Mucosa of rectum (tissue), 2 donors: Measurements from ENCODE around the gene SLC2A13.
"Not testable (repeated sequence)": the region's sequence is repeated elsewhere in the genome, so short reads cannot be mapped to it uniquely, and the experiment has no call there.

ENCODE experiments used
- H3K27ac ChIP-seq, 2 donors: one replicate each; pipeline ENCODE4 v1.7.0; 2013; ENCODE audit warnings: inconsistent platforms in 2 of 2, low read depth in 2 of 2, low read length in 2 of 2
- H3K27me3 ChIP-seq, 2 donors: one replicate each; pipeline ENCODE4 v1.7.0; 2013; ENCODE audit warnings: low read length in 2 of 2; ENCODE audit not compliant: control insufficient read depth in 2 of 2, insufficient read depth in 2 of 2
- H3K36me3 ChIP-seq, 2 donors: one replicate each; pipeline ENCODE4 v1.7.0; 2013; ENCODE audit warnings: low read length in 2 of 2; ENCODE audit not compliant: control insufficient read depth in 2 of 2, insufficient read depth in 2 of 2
- H3K4me1 ChIP-seq, 2 donors: one replicate each; pipeline ENCODE4 v1.7.0; 2013; ENCODE audit warnings: low read length in 2 of 2, mild to moderate bottlenecking in 1 of 2; ENCODE audit not compliant: control insufficient read depth in 2 of 2, insufficient read depth in 2 of 2
- H3K4me3 ChIP-seq, 2 donors: one replicate each; pipeline ENCODE4 v1.7.0; 2013; ENCODE audit warnings: low read length in 2 of 2
- H3K9ac ChIP-seq, 2 donors: one replicate each; pipeline ENCODE4 v1.7.0; 2013; ENCODE audit warnings: low read length in 2 of 2, low read depth in 1 of 2, mild to moderate bottlenecking in 1 of 2
- H3K9me3 ChIP-seq, 2 donors: one replicate each; pipeline ENCODE4 v1.7.0; 2013; ENCODE audit warnings: low read length in 2 of 2; ENCODE audit not compliant: control insufficient read depth in 2 of 2
- donor health status: healthy.
- donor health status: Normal muscosa, but diverticular disease.

SLC2A13 gene

DNA sequence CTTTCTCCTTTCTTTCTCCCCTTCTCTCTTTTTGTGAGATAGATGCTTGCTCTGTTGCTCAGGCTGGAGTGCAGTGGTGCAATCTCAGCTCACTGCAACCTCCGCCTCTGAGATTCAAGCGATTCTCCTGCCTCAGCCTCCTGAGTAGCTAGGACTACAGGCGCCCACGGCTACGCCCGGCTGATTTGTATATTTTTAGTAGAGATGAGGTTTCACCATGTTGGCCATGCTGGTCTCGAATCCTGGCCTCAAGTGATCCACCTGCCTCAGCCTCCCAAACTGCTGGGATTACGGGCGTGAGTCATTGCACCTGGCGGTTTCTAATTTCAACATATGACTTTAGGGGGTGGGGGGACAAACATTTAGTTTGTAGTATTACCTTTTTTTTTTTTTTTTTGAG is 293.4 kb downstream of the SLC2A13 start:
- H3K4me3 ChIP-seq, H3K27ac ChIP-seq, H3K27me3 ChIP-seq, H3K4me1 ChIP-seq, H3K9ac ChIP-seq, H3K9me3 ChIP-seq, H3K36me3 ChIP-seq: not testable (repeated sequence)

- no peaks in the 10 kb centered on the region for H3K27me3 ChIP-seq
- H3K36me3 ChIP-seq: no peaks in the 10 kb centered on the region
- no peak overlapping the region for H3K4me3 ChIP-seq
- peaks cover 0 to 5% of the 10 kb centered on the region in 2 donors for H3K9me3 ChIP-seq
- H3K4me1 ChIP-seq: no peaks in the 10 kb centered on the region
- H3K27ac ChIP-seq: no peak overlapping the region
- no peak overlapping the region for H3K9ac ChIP-seq
These were observed 298.8 kb downstream of the SLC2A13 start for GRCh38 chr12:39807043-39807442.

DNA sequence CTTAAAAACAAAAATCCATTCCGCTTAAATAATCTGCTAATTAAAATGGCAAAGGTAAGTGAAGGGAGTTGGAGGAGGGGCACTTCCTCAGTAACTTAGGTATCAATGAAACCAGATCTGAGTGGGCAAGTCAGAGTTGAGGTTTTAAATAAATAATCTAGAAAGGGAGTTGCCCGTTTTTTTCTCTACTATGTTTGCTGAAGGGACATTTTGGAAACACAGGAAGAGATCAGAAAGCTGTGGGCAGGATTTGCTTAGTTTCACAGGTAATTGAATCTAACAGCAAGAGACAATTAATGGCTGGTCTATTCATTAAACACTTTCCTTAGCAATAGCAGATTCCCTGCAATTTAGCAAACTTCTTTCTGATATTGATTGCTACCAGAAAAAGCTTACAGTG is 300.2 kb downstream of the SLC2A13 start:
- Histone ChIP-seq H3K36me3 (no peaks in the 10 kb centered on the region), H3K9me3 (peaks cover 0 to 5% of the 10 kb centered on the region in 2 donors), H3K4me1 (no peaks in the 10 kb centered on the region), H3K27me3 (no peaks in the 10 kb centered on the region), H3K9ac (no peak overlapping the region), H3K27ac (no peak overlapping the region), H3K4me3 (no peak overlapping the region)

DNA sequence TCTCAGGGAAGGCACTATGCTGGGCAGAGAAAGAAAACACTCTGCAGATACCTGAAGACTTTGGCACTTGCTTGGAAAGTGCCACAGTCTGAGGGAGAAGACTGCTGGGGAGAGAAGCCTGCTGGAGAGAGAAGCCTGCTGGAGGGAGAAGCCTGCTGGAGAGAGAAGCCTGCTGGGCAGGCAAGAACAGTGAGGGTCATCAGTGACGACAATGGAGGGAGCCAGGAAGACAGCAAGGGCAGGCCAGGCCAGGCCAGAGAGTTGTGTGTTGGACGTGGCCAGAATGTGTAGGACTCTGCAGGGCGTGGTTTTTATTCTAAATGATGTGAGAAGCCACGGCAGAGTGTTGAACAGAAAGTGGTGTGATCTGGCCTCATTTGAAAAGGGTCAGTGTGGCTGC is 301.0 kb downstream of the SLC2A13 start:
- Histone ChIP-seq H3K4me3 (no peak overlapping the region), H3K36me3 (no peaks in the 10 kb centered on the region), H3K27me3 (no peaks in the 10 kb centered on the region), H3K9me3 (no peaks in the 10 kb centered on the region), H3K27ac (no peak overlapping the region), H3K9ac (no peak overlapping the region), H3K4me1 (no peaks in the 10 kb centered on the region)

- Histone ChIP-seq H3K4me3 (no peak overlapping the region), H3K9me3 (no peaks in the 10 kb centered on the region), H3K9ac (no peak overlapping the region), H3K27ac (no peak overlapping the region), H3K36me3 (no peaks in the 10 kb centered on the region), H3K27me3 (no peaks in the 10 kb centered on the region), H3K4me1 (no peaks in the 10 kb centered on the region)
These were observed 301.4 kb downstream of the SLC2A13 start for GRCh38 chr12:39804479-39804878.

GRCh38 chr12:39803151-39803550 is 302.7 kb downstream of the SLC2A13 start:
- Histone ChIP-seq H3K4me3 (no peak overlapping the region), H3K36me3 (no peaks in the 10 kb centered on the region), H3K27me3 (no peaks in the 10 kb centered on the region), H3K4me1 (no peaks in the 10 kb centered on the region), H3K9me3 (no peaks in the 10 kb centered on the region), H3K27ac (no peak overlapping the region), H3K9ac (no peak overlapping the region)

DNA sequence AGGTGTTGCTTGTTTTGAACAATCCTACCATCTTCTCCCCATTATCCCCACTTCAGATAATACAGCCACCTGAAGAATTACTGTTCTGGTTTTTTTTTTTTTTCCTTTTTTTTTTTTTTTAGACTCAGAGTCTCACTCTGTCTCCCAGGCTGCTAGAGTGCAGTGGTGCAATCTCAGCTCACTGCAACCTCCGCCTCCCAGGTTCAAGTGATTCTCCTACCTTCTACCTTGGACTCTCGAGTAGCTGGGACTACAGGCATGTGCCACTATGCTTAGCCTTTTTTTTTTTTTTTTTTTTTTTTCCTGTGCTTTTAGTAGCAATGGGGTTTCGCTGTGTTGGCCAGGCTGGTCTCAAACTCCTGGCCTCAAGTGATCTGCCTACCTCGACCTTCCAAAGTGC is 306.9 kb downstream of the SLC2A13 start:
- Histone ChIP-seq H3K4me1 (peaks cover 0 to 5% of the 10 kb centered on the region in 2 donors), H3K27ac (no peak overlapping the region), H3K27me3 (no peaks in the 10 kb centered on the region), H3K9ac (no peak overlapping the region), H3K4me3 (no peak overlapping the region), H3K36me3 (no peaks in the 10 kb centered on the region), H3K9me3 (no peaks in the 10 kb centered on the region)

DNA sequence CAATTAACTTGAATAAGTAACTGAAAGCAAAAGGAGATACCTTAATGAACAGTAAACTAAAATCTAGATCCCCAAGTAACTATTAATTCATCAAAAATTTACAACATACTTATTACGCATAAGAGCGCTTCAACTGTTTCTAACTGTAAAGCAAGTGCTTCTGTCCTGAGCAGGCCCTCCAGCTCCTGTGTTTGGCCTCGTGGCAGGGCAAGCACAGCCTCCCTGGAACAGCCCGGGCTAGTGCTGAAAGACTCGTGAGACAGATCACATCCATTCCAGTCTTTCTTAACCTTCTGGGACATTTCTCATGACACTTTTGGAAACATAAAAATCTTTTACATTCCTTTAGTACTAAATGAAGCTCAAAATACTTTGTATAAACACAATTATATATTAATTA is 307.5 kb downstream of the SLC2A13 start:
- H3K4me3 ChIP-seq: no peak overlapping the region

GRCh38 chr12:39795481-39795880 is 310.4 kb downstream of the SLC2A13 start:
- Histone ChIP-seq H3K4me3 (no peak overlapping the region), H3K9me3 (no peaks in the 10 kb centered on the region), H3K27ac (no peak overlapping the region), H3K4me1 (peaks cover 5 to 8% of the 10 kb centered on the region in 2 donors), H3K27me3 (no peaks in the 10 kb centered on the region), H3K36me3 (no peaks in the 10 kb centered on the region), H3K9ac (no peak overlapping the region)

More for the DNA sequence above, 307.5 kb downstream of the SLC2A13 start:
- H3K4me1 ChIP-seq: peaks cover 3 to 5% of the 10 kb centered on the region in 2 donors
- H3K27me3 ChIP-seq: no peaks in the 10 kb centered on the region
- H3K9ac ChIP-seq: no peak overlapping the region
- no peaks in the 10 kb centered on the region for H3K36me3 ChIP-seq
- no peaks in the 10 kb centered on the region for H3K9me3 ChIP-seq
- H3K27ac ChIP-seq: no peak overlapping the region

DNA sequence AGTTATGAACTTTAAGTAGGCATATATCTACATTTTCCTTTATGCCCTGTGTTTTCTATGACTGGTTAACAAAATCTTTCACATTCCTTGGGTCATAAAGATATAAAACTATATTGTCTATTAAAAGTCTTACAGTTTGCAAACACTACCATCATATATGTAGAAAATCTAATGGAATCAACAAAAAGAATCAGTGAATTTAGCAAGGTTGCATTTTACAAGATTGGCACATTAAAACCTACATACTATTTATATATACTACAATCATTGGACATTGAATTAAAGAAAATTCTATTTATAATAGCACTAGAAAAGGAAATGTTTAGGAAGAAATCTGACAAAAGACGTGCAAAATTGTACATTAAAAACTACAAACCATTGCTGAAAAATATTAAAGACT is 312.9 kb downstream of the SLC2A13 start:
- Histone ChIP-seq H3K27me3 (no peaks in the 10 kb centered on the region), H3K9me3 (no peaks in the 10 kb centered on the region), H3K36me3 (no peaks in the 10 kb centered on the region), H3K27ac (no peak overlapping the region), H3K9ac (no peak overlapping the region), H3K4me3 (no peak overlapping the region), H3K4me1 (peaks cover 5 to 8% of the 10 kb centered on the region in 2 donors)

DNA sequence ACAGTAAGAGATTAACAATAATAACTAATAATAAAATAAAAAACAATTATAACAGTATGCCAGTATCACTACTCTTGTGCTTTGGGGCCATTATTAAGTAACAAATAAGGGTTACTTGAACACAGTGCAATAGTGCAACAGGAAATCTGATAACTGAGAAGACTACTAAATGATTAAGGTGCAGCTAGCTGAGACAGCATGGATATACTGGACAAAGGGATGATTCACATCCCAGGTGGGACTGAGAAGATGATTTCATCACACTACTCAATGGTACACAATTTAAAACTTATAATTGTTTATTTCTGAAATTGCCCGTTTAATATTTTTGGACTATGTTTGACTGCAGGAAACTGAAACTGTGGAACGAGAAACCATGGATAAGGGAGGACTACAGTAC is 317.6 kb downstream of the SLC2A13 start:
- Histone ChIP-seq H3K9ac (no peak overlapping the region), H3K4me3 (no peak overlapping the region), H3K4me1 (peaks cover 0 to 4% of the 10 kb centered on the region in 2 donors), H3K27me3 (no peaks in the 10 kb centered on the region), H3K9me3 (no peaks in the 10 kb centered on the region), H3K36me3 (no peaks in the 10 kb centered on the region), H3K27ac (no peak overlapping the region)
